GM18867 (cell line): ENCODE results near the gene PADI4.
A peak's percentile ranks its signal among the peaks of the same experiment; 100 is the strongest.
"Not testable (repeated sequence)": the region's sequence is repeated elsewhere in the genome, so short reads cannot be mapped to it uniquely, and the experiment has no call there.

ENCODE experiments used
- ATAC-seq: cut with Tn5 transposase; IDR thresholded peaks from one replicate; pipeline ENCODE4 v1.9.1; 2021; ENCODE audit warnings: mild to moderate bottlenecking, moderate library complexity; ENCODE audit not compliant: unreplicated experiment

PADI4 gene

DNA sequence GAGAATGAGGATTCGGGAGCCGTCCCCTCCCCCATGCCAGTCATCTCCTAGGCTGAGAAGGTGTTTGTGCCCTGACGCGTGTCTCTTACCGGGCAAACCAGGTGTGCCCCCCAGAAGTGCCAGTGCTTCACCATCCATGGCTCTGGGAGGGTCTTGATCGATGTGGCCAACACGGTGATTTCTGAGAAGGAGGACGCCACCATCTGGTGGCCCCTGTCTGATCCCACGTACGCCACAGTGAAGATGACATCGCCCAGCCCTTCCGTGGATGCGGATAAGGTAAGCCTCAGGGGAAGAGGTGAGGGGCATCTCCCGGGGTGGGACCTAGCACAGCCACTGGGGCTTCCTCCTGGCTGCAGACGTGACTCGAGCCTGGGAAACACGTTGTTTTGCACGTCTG lies 65.0 kb downstream of the PADI4 start:
- no peak for ATAC-seq

DNA sequence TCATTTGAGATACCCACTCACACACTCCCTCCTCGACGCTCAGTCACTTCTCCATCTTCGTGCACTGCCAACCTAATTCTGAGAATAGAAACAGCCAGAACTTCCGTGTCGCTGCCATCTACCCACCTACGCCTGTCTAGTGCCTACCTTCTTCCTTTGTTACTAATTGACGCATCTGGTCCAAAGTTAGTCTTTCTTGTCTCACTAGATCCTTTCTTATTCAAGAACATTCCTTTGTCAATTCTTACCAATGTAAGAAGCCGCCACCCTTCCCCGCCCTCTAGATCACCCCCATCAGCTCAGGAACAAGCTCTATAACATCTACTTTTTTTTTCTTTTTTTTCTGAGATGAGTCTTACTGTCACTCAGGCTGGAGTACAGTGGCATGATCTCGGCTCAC lies 67.7 kb downstream of the PADI4 start:
- no peak for ATAC-seq

DNA sequence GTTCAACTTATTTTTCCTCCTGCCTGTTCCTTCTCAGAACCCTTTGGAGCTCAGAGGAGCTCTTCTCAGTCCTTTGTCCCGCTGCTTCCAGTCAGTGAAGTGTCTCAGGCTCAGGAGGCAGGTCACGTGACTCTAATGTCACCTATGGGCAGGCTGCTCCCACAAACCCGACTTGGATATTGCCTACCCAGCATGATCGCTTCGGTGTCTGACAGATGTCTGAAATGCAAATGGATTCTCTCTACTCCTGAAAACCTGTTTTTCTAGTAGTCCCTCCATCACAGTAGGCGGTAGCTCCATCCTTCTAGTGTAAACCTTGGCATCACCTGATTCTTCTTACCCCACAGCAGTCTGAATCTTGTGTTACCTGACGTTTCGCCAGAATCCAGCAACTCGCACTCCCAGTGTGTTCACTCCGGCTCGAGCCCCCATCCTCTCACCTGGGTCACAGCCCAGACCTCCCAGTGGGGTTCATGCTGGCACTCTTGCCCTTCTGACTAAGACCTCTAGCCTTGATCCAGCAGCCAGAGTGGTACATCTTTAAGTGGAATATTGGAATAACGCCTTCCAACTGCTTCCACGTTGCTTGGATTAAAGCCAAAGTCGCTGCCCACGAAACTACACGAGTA lies 69.4 kb downstream of the PADI4 start:
- no peak for ATAC-seq

DNA sequence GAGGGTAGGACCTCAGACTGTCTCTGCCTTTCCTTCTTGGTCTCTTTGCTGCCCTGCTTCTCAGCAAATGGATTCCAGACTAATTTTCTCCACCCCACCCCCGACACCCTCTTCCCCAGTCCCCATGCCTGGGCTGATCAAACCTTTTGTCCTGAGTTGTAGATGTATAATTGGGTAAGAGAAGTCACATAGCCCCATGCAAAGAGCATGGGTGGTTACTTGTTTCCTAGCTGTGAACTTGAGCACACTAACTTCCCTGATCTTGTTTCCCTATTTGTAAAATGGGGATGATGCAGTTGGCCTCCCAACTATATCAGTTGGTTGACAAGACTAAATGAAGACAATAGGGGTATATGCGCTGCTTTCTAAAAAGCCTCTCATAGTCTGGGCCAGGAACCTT lies 73.2 kb downstream of the PADI4 start:
- ATAC-seq: no peak

DNA sequence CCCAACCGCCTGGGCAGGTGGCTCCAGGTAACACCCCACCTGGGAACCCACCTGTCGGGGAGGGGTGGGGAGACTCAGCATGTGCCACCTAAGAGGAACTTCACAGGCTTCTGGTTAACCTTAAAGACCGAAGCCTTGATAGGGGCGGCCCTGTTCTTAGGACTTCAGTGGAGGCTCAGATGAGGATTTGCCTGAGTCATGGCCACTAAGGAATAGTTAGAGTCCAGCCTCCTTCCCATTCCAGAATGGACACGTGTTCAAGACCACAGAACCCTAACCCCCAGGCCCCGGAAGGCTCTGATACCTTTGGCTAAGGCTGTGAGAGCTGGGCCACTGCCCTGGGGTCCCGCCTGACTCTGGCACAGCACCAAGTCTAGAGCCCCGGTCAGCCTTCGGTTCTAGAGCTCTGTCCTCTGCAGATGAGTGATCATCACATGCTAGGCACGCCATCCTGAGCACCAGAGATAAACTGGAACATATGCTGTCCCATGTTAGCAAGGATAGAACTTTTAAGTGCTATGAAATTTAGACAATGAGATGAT lies 84.3 kb downstream of the PADI4 start:
- ATAC-seq: no peak

DNA sequence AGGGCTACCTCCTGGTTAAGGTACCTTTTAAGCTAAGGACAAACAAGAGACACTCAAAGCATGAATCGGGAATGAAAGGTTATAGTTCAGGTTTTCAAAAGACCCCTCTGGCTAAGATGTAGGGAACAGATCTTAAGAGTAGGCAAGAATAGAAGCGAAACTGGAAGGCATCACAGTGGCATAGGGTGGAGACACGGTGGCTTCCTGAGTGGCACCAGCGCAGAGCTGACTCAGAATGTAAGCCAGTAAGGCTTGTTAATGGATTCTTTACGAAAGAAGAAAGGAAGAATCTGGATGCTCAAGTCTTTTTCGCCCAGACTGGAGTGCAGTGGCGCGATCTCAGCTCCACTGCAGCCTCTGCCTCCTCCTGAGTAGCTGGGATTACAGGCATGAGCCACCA lies 85.2 kb downstream of the PADI4 start:
- ATAC-seq: no peak

DNA sequence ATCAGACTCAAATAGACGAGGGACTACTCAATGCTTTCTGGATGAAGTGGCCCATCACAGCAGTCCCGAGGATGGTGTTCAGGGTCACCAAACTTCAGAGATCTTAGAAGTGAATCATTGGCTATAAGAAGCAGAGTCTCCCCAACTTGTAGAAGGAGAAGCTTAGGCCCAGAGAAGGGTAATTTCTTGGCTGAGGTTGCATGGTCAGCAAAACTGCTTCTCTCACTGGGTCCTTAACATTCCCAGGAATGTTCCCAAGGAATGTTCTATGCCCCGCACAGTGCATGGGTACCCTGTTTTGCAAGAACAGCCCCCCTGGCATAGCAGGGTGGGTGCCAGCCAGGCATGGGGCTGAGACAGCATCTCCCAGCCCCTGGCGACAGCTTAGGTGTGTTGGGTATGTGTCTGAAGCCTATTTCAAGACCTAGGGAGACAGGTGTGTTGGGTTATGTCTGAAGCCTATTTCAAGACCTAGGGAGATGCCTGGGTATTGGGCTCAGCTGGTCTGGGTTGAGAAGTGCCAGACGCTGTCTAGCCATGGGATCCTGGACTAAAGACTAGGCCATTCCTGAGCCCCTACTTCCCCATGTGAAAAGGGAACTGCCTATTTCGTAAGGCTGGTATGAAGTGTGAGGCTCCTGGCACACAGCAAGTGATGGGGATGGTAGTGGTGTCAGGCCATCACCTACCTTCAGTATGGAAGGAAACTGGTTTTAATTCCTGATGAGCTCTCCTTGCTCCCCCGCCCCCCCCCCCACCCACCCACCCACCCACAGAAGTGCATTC lies 90.1 kb downstream of the PADI4 start:
- no peak for ATAC-seq

DNA sequence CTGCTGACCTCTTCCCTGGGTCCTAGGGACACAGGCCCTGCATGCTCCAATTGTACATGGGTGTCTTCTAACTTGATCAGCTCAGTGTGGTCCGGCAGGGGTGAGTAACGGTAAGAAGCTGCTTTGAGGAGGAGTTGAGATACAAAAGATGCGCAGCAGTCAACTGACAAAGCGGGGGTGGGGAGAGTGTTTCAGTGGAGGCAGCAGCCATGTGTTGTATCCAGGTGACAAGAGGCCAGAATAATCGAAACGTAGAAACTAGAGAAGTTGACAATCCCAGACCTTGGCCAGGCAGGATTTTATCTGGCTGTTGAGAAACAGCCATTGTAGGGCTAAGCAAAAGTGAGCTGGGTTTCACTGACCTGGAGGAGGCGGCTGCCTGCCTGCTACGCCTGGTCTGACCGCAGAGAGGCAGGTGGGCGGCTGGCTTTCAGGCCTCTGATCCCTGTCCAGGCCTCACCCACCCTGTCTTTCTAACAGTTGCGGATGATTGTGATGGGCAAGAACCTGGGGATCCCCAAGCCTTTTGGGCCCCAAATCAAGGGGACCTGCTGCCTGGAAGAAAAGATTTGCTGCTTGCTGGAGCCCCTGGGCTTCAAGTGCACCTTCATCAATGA lies 92.8 kb downstream of the PADI4 start:
- ATAC-seq: no peak

DNA sequence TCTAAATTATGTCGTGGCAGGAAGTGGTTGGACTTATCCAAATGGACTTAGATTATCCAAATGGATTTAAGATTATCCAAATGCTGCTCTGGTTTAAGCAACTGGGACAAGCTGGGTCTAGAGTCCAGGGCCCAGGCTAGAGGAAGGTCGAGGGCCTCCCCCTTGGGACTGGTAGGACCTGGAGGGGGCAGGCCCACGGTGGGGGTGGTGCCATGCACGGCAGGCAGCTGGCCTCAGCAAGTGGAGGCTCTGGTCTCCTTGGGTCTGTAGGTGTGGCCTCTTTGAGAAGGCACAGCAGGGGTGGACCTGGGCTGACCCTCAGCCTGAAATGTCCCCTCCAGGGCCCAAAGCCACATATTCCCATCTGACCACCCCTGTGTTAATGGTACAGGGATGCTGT lies 93.8 kb downstream of the PADI4 start:
- no peak for ATAC-seq

DNA sequence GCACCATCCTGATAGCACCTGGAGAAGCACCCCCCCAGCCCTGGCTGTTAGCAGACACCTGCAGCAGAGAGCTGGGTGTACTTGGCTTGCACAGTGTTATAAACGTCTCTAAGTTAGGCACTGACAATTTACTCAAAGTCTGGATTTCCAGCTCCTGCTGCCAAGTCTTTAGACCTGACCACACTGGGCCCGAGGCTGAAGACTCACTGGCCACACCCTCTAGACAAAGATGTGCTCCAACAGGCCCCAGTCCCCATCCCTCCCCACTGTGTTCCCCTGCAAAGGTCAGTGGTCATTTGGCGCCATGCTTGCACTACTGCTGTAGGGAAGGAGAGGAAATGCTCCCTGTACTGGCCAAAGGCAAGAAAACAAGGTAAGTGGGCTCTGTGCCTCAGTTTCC lies 95.1 kb downstream of the PADI4 start:
- no peak for ATAC-seq

DNA sequence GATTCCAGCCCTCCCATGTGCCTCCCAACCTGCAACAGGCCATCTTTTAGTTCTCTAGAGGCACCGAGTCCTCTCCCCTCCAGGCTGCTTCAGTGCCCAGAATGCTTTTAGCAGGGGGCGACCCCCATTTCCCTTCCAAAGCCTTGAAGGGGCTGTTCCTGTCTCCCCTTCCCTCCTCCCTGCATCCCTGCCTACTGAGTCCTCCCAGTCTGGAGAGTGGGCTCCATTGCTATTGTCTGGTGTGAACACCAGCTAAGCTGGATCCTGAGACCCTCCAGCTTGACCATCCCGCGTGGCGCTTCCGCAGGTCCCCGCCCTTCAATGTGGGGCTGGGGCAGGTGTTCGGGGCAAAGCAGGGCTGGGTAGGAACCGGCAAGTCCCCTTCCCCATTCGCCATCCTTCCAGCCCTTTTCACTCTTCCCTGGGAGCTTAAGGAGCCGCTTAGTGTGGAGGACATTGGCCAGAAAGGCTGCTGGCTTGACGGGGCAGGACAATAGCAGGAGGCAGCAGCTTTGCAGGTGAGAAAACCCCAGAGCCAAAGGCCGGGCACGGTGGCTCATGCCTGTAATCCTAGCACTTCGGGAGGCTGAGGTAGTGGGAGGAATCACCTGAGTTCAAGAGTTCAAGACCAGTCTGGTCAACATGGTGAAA lies 96.2 kb downstream of the PADI4 start:
- ATAC-seq: no peak

DNA sequence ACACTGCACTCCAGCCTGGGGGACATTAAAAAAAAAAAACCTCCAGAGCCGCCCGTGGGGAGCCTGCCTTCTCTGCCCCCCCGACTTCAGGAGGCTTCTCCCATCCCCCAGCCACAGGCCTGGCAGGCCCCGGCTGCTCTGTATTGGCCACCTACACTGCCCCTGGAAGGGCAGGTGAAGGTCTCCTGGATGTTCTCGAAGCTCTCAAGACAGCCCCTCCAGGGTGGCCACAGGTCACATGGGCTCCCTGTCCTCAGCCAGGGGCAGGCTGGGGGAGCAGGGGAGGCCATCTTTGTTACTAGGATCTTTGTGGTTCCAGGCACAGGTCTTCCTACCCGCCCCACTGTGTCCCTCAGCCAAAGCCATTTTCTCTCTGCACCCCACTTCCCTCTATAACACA lies 96.8 kb downstream of the PADI4 start:
- no peak for ATAC-seq

DNA sequence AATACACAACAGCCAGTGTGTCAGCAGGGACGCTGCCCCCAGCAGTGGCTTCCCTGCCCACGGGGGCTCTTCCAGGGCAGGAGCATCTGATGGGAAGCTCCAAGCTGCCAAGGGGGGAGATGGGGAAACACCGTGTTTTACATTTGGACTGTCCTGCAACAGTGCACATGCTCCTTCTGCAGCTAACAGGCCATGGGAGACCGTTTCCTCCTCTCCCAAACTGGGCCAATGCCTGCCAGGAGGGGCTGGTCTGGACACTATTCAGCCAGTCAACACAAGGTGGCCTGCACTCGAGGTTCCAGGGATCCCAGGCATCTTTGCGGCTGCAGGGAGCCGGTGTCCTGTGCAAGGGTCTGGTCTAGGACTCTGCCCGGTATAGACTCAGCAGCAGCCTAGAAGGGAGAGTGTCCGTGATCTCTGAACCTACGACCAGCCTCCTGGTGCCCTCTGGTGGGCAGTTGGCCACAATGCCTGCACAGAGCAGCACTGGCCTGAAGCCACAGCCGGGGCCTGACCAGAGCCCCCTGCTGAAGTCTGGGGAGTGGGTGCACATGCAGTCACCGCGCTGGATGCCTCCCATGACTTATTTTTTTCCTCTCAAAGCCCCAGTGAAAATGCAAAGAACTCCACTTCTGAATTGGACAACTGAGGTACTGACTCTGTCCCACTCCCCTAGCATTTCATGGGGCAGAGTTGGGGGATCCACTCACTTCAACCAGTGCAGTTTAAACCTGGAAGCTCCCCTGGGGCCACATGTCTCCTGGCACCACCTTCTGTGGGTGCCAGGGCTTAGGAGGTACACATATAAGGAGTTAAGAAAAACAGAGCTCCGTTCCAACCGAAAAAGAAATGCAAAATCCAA lies 98.1 kb downstream of the PADI4 start:
- ATAC-seq: peak; percentile 45

DNA sequence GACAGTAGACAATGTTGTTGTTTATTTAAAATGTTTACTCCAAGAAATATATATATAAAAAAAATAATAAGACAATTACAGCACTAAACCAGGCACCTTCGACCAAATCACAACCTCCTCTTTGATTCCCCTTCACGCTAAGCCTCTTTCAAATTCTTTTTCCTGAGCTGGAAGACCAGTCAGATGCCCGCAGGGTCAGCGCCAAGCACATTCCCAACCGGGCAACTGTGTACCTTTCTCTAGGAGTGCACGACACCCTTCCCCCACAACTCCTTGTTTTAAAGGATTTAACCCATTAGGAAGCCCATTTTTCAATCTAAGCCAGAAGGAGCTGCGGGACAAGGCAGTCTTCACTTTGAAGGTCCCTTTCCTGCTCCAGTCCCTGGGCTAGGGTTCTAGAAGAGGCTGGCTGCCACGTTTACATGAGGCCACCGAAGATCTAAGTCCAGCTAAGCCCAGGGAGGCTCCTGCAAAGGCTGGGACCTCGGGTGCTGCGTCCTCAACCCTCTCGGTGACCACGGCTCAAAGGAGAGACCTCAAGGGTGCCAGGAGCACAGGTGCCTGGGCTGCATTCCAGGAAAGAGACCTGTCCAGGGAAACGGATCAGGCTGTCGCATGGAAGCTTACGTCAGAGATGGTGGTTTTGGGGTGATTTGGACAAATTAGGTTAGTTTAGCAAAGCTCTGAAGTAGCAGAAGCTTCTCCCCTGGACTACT lies 98.9 kb downstream of the PADI4 start:
- ATAC-seq: not testable (repeated sequence)

DNA sequence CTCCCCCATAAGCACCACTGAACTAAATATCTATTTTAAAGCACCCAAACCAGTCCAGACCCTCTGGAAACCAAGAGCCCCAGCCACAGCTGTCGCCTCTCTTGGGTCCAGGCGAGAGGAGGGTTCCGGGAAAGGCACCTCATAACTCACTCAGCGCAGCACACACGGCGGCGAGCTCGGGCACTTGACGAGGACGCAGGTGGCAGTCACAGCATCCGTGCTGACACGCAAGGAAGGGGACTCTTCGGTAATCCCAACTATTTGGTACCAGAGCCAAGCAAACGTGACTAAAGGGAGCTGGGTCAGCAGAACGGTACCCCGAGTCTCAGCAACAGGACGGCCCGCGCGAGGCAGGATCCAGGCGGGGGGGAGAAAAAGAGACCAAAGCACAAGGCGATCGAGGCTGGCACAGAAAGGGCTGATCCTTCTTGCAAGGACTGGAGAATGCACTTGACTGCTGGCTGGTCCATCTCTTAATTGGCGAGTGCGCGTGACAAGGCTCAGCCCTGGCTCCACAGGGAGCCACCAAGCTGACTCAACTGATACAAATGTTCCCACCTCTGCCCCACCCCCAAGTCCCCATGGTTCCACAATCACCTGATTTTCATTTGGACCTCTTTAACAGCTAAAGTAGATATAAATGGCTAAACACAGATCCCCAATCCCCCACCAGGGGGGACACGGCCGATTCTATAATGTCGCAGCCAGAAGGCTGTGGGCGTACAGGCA lies 100.0 kb downstream of the PADI4 start:
- not testable (repeated sequence) for ATAC-seq

DNA sequence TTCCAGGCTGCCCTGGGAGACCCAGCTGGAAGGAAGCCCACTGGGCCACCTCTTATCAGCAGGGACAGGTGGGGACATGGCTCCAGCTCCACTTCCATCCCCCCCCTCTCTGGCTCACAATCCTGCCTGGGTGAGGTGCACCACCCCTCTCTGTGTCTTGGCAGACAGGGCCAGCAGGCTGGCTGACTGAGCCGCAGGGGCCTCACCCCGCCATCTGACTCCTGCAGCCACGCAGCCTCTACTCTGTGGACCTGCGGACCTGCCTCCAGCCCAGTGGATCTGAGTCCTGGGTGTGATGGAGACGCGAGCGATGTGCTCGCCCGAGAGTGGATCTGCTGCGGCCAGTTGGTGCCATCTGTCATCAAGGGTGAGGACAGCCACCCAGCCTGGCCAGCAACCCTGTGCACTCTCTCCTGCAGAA lies 101.4 kb downstream of the PADI4 start:
- ATAC-seq: no peak

DNA sequence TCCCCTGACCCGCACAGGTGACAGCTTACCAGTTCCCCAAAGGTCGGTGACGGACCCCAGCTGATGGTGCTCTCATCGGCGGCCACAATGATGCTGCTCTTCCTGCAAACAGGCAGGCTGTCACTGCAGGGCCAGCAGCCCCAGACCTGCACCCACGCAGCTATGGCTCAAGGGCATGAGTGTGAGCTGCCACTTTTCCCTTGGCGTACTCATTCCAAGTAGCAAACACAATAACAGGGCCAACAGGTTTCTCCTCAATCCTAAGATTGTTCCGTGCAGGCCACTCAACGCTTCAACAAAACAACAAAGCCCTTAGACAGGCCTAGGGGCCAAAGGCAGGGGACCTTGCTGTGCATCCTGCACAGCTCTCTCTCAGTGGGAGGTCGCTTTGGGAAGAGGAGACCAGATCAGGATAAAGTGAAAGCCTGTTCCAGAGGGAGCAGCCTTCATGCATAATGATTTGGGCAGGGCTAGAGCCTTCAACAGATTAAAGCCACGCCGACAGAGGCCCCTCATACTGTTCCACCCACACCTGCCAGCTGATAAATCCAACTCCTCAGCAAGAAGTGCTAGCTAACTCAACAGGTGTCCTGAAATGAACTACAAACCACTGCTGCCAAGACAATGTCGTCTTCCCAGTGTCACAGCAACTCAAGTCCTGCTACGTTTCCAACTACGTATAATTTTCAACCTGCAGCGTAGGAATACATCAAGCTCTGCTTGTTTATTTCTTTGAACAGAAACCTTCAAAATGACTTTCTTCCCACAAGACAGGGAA lies 104.3 kb downstream of the PADI4 start:
- no peak for ATAC-seq
